GM23338 (cell line): ENCODE results near the gene DLG2. TPM values are rescaled to one million over a fixed set of nuclear protein-coding genes. Genes with fewer than 3 reads are reported as not detected.

Experiments
- ATAC-seq: fragments of 200-7000 bp; cut with Tn5 transposase; 3 replicates; pipeline ENCODE4 v1.9.1; 2020
- DNase-seq: peaks from one replicate; pipeline ENCODE4 v3.0.0-alpha.2; 2015; ENCODE audit warnings: low spot score
- H2AFZ ChIP-seq: fragments of 200-600 bp; sonication (generic); 2 replicates; pipeline ENCODE4 v1.8.0; 2016; ENCODE audit warnings: antibody characterized with exemption, mild to moderate bottlenecking, moderate library complexity
- H3F3A ChIP-seq: fragments of 200-600 bp; sonication (generic); replicated peaks from 2 replicates; pipeline ENCODE4 v1.8.0; 2017; ENCODE audit warnings: antibody characterized with exemption, mixed run types, low read depth
- H3K27ac ChIP-seq: fragments of 200-600 bp; sonication (generic); 2 replicates; pipeline ENCODE4 v1.6.1; 2016; ENCODE audit warnings: low read depth
- H3K27me3 ChIP-seq: fragments of 200-600 bp; sonication (generic); 2 replicates; pipeline ENCODE4 v1.8.0; 2016; ENCODE audit warnings: mild to moderate bottlenecking, mixed run types, moderate library complexity; ENCODE audit not compliant: insufficient read depth
- H3K36me3 ChIP-seq: fragments of 200-600 bp; sonication (generic); 2 replicates; pipeline ENCODE4 v1.8.0; 2016; ENCODE audit warnings: mild to moderate bottlenecking; ENCODE audit not compliant: insufficient read depth
- H3K4me1 ChIP-seq: fragments of 200-600 bp; sonication (generic); 2 replicates; pipeline ENCODE4 v1.8.0; 2016; ENCODE audit warnings: mild to moderate bottlenecking, moderate library complexity; ENCODE audit not compliant: insufficient read depth
- H3K4me2 ChIP-seq: fragments of 200-600 bp; sonication (generic); 2 replicates; pipeline ENCODE4 v1.7.1; 2017; ENCODE audit warnings: mixed run types
- H3K4me3 ChIP-seq: fragments of 200-600 bp; sonication (generic); 2 replicates; pipeline ENCODE4 v1.6.1; 2016; ENCODE audit warnings: mixed run types
- H3K79me2 ChIP-seq: fragments of 200-600 bp; sonication (generic); replicated peaks from 2 replicates; pipeline ENCODE4 v1.8.0; 2017; ENCODE audit warnings: mild to moderate bottlenecking; ENCODE audit not compliant: insufficient read depth
- H3K9me2 ChIP-seq: fragments of 200-600 bp; sonication (generic); 2 replicates; pipeline ENCODE4 v1.8.0; 2017; ENCODE audit not compliant: insufficient read depth
- H4K20me1 ChIP-seq: fragments of 200-600 bp; sonication (generic); replicated peaks from 2 replicates; pipeline ENCODE4 v1.8.0; 2017; ENCODE audit warnings: mild to moderate bottlenecking; ENCODE audit not compliant: insufficient read depth
- H3K27ac Mint-ChIP-seq: 2 replicates; pipeline ENCODE4 v1.8.0; 2020; ENCODE audit warnings: inconsistent platforms, mild to moderate bottlenecking, moderate library complexity, mixed read lengths
- H3K27me3 Mint-ChIP-seq: 3 replicates; pipeline ENCODE4 v1.8.0; 2022; ENCODE audit warnings: low read depth, mild to moderate bottlenecking, moderate library complexity, mixed read lengths, inconsistent platforms; ENCODE audit not compliant: insufficient read depth, poor library complexity
- H3K36me3 Mint-ChIP-seq: 3 replicates; pipeline ENCODE4 v1.8.0; 2021; ENCODE audit warnings: low read depth, mild to moderate bottlenecking, inconsistent platforms, moderate library complexity, mixed read lengths
- H3K4me1 Mint-ChIP-seq: 3 replicates; pipeline ENCODE4 v1.8.0; 2020; ENCODE audit warnings: mild to moderate bottlenecking, inconsistent platforms, mixed read lengths
- H3K4me3 Mint-ChIP-seq: 3 replicates; pipeline ENCODE4 v1.8.0; 2021; ENCODE audit warnings: moderate library complexity, mild to moderate bottlenecking, inconsistent platforms, mixed read lengths
- H3K9me3 Mint-ChIP-seq: 3 replicates; pipeline ENCODE4 v1.8.0; 2020; ENCODE audit warnings: moderate library complexity, mild to moderate bottlenecking, inconsistent platforms, mixed read lengths
- EZH2phosphoT487 ChIP-seq: fragments of 200-600 bp; sonication (generic); IDR thresholded peaks from one replicate; pipeline ENCODE4 v1.8.1; 2018; ENCODE audit warnings: antibody characterized with exemption; ENCODE audit not compliant: unreplicated experiment
- NANOG ChIP-seq: IDR thresholded peaks from 2 replicates; pipeline ENCODE4 v1.6.1; 2016; ENCODE audit warnings: antibody characterized with exemption, borderline replicate concordance
- STAT1 ChIP-seq: IDR thresholded peaks from one replicate; pipeline ENCODE4 v1.6.1; 2016; ENCODE audit warnings: antibody characterized with exemption; ENCODE audit not compliant: unreplicated experiment
- ZNF331 ChIP-seq: fragments of 250-450 bp; sonication (Bioruptor Pico); IDR thresholded peaks from 2 replicates; pipeline ENCODE4 v1.5.0; 2020; ENCODE audit warnings: low read depth, mild to moderate bottlenecking, moderate library complexity
- ZNF462 ChIP-seq: fragments of 250-450 bp; sonication (Bioruptor Pico); IDR thresholded peaks from 2 replicates; pipeline ENCODE4 v1.5.0; 2020; ENCODE audit warnings: mild to moderate bottlenecking, moderate library complexity
- polyA plus RNA-seq: library from polyadenylated mRNA; unstranded; fragments of >200 nt; fragmentation: Nextera tagmentation; extraction: Ambion mirVana; gene quantifications from 2 replicates; pipeline ENCODE4 v1.2.1, GENCODE V29; 2016
- total RNA-seq: library from RNA; depleted of rRNA; stranded (reverse); fragments of >200 nt; shearing (Covaris generic); gene quantifications from 2 replicates; pipeline ENCODE4 v1.2.3, GENCODE V29; 2014
- TF ChIP-seq, protein P1 (sequence below), 2 experiments: fragments of 200-600 bp in 1 of 2; sonication (generic) in 1 of 2; conservative IDR thresholded peaks; 2 replicates each; pipeline versions ENCODE4 v1.5.1 to v1.6.1; 2016 to 2017; ENCODE audit warnings: antibody characterized with exemption in 2 of 2, low read depth in 2 of 2, mild to moderate bottlenecking in 2 of 2, moderate library complexity in 1 of 2
- TF ChIP-seq, protein P2 (sequence below): IDR thresholded peaks from one replicate; pipeline ENCODE4 v1.6.1; 2018; ENCODE audit warnings: antibody characterized with exemption; ENCODE audit not compliant: unreplicated experiment

DLG2 gene
- total and polyA plus RNA-seq, 2 experiments from 2014 or later = 19.8 to 21.5 TPM

DNA sequence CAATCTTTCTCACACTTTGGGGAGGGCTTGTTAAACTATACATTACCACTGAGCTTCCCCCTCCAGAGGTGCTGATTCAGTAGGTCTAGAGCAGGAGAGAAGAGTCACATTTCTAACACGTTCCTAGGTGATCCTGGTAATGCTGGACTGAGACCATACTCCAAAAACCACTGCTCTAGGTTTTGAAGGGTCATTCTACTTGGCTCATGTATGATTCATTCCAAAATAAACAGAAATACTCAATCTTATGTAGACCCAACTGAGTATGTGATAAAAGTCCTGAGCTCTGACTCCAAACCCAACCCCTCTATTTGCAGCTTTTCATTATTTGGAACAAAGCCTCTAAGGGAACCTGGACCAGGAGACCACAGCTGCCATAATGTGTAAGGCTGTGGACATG, 1558.1 kb downstream of the DLG2 start (continued):
- no peak for TF ChIP-seq STAT1

- Histone ChIP-seq H4K20me1 (no peaks in the 10 kb centered on the region), H3K4me3 (no peak overlapping the region)
- H3K9me3 Mint-ChIP-seq = no peaks in the 10 kb centered on the region
Observed at GRCh38 chr11:84061726-84062125, 1565.4 kb downstream of the DLG2 start.

More at GRCh38 chr11:84061726-84062125, 1565.4 kb downstream of the DLG2 start:
- Histone ChIP-seq H3K79me2 (no peaks in the 10 kb centered on the region), H3K27ac (no peak overlapping the region), H3K4me2 (no peak overlapping the region), H3K4me1 (no peaks in the 10 kb centered on the region), H3K36me3 (no peaks in the 10 kb centered on the region), H3F3A (no peaks in the 10 kb centered on the region), H3K9me2 (no peaks in the 10 kb centered on the region), H3K27me3 (no peaks in the 10 kb centered on the region), H2AFZ (no peak overlapping the region)
- ATAC-seq = no peak
- TF ChIP-seq STAT1 = no peak
- TF ChIP-seq, protein P1, sequence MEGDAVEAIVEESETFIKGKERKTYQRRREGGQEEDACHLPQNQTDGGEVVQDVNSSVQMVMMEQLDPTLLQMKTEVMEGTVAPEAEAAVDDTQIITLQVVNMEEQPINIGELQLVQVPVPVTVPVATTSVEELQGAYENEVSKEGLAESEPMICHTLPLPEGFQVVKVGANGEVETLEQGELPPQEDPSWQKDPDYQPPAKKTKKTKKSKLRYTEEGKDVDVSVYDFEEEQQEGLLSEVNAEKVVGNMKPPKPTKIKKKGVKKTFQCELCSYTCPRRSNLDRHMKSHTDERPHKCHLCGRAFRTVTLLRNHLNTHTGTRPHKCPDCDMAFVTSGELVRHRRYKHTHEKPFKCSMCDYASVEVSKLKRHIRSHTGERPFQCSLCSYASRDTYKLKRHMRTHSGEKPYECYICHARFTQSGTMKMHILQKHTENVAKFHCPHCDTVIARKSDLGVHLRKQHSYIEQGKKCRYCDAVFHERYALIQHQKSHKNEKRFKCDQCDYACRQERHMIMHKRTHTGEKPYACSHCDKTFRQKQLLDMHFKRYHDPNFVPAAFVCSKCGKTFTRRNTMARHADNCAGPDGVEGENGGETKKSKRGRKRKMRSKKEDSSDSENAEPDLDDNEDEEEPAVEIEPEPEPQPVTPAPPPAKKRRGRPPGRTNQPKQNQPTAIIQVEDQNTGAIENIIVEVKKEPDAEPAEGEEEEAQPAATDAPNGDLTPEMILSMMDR (conservative IDR thresholded peaks at IDR 0.05; ENCODE audit: low read depth in 2 of 2) = no peak
- no peak for TF ChIP-seq EZH2phosphoT487
- no peak for TF ChIP-seq ZNF462
- TF ChIP-seq, protein P2, sequence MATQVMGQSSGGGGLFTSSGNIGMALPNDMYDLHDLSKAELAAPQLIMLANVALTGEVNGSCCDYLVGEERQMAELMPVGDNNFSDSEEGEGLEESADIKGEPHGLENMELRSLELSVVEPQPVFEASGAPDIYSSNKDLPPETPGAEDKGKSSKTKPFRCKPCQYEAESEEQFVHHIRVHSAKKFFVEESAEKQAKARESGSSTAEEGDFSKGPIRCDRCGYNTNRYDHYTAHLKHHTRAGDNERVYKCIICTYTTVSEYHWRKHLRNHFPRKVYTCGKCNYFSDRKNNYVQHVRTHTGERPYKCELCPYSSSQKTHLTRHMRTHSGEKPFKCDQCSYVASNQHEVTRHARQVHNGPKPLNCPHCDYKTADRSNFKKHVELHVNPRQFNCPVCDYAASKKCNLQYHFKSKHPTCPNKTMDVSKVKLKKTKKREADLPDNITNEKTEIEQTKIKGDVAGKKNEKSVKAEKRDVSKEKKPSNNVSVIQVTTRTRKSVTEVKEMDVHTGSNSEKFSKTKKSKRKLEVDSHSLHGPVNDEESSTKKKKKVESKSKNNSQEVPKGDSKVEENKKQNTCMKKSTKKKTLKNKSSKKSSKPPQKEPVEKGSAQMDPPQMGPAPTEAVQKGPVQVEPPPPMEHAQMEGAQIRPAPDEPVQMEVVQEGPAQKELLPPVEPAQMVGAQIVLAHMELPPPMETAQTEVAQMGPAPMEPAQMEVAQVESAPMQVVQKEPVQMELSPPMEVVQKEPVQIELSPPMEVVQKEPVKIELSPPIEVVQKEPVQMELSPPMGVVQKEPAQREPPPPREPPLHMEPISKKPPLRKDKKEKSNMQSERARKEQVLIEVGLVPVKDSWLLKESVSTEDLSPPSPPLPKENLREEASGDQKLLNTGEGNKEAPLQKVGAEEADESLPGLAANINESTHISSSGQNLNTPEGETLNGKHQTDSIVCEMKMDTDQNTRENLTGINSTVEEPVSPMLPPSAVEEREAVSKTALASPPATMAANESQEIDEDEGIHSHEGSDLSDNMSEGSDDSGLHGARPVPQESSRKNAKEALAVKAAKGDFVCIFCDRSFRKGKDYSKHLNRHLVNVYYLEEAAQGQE = no peak
- TF ChIP-seq NANOG = no peak
- no peak for TF ChIP-seq ZNF331 (CRISPR knock-in tag)
- Mint-ChIP-seq H3K4me1 (no peaks in the 10 kb centered on the region), H3K27me3 (peaks cover 2% of the 10 kb centered on the region), H3K36me3 (no peaks in the 10 kb centered on the region), H3K4me3 (no peak overlapping the region), H3K27ac (no peak overlapping the region)
- no peak for DNase-seq
